Activated CD8-positive, alpha-beta T cell treated with anti-CD3 and anti-CD28 coated beads, Interleukin-2, amount 10 ng/mL, durations not matched to agents 7 days and 5 days (primary cell): ENCODE data around the gene RAD51AP1. TPM values are rescaled to one million over a fixed set of nuclear protein-coding genes. Genes with fewer than 3 reads are reported as not detected.

Experiments
- ATAC-seq: fragments of 150-1000 bp; cut with Tn5 transposase; one replicate; pipeline ENCODE4 v1.10.0; 2021; ENCODE audit warnings: moderate library complexity
- CTCF ChIA-PET: fragments of 350-600 bp; sonication (Branson Sonifier 250); formaldehyde crosslinking; loops from one replicate; lab custom pipeline; 2021; ENCODE audit warnings: antibody characterized with exemption; lab: Charles Lee
- POLR2A ChIA-PET: fragments of 350-600 bp; sonication (Branson Sonifier 250); formaldehyde crosslinking; loops from one replicate; lab custom pipeline; 2021; ENCODE audit warnings: antibody characterized with exemption; lab: Charles Lee
- DNase-seq: peaks from one replicate; pipeline ENCODE4 v3.0.0-alpha.2; 2020
- H3K27ac Mint-ChIP-seq: one replicate; pipeline ENCODE4 v1.8.0; 2021; ENCODE audit warnings: mild to moderate bottlenecking, mixed read lengths
- H3K27me3 Mint-ChIP-seq: one replicate; pipeline ENCODE4 v1.8.0; 2021; ENCODE audit warnings: low read depth, mixed read lengths
- H3K36me3 Mint-ChIP-seq: one replicate; pipeline ENCODE4 v1.8.0; 2021; ENCODE audit warnings: low read depth, mixed read lengths
- H3K4me1 Mint-ChIP-seq: one replicate; pipeline ENCODE4 v1.8.0; 2021; ENCODE audit warnings: low read depth, mixed read lengths
- H3K4me3 Mint-ChIP-seq: one replicate; pipeline ENCODE4 v1.8.0; 2021; ENCODE audit warnings: mild to moderate bottlenecking, mixed read lengths
- H3K9me3 Mint-ChIP-seq: one replicate; pipeline ENCODE4 v1.8.0; 2022; ENCODE audit warnings: mixed read lengths; ENCODE audit not compliant: insufficient read depth
- total RNA-seq, 2 experiments: library from RNA; stranded (reverse); gene quantifications; one replicate each; pipeline ENCODE4 v1.2.3, GENCODE V29; 2021

The RAD51AP1 gene
- total RNA-seq, 2 experiments from 2014 or later: 44.6 to 55.6 TPM

DNA sequence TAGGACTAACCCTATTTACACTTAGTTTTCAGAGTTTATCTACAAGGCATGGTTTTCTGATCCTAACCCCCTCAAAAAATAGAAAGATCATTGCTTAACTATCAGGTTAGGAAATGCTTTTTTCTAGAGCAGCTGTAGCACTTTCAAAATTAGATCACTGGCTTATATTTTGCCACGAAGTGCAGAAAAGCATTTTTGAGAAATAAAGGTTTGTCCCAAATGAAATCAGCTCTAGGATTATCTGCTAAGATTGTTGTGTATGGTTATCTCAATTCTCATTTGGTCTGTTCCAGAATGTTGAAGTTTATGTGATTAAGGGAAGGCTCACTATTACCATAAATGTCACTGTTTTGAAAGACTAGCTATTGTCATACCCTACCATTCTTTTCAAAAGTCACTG lies 13.5 kb downstream of the RAD51AP1 start:
- ATAC-seq: no peak
- DNase-seq: no peak
- Mint-ChIP-seq H3K27ac (no peak overlapping the region), H3K36me3 (peaks cover 57% of the 10 kb centered on the region), H3K9me3 (no peaks in the 10 kb centered on the region), H3K4me1 (no peaks in the 10 kb centered on the region), H3K27me3 (no peaks in the 10 kb centered on the region), H3K4me3 (no peak overlapping the region)
- CTCF ChIA-PET: interaction anchor here (0.9 kb wide), 1 partner anchor 206 kb away, joined by 3 read pairs; no protein-coding TSS in a partner anchor
- POLR2A ChIA-PET: no interaction called here

DNA sequence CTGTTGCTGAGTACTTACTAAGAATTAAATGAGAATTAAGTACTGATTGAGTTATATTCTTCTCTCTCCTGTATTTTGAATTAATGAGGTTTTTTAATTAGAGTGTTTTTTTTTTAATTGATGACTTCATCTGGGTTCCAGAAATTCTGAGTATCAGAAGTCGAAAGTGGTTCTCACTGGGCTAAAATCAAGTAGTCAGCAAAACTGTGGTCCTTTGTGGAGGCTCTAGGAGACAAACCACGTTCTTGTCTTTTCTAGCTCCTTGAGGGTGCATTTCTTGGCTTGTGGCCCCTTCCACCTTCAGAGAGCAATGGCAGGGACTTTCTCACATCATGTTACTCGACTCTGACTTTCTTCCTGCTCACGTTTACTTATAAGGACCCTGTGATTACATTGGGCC lies 15.3 kb downstream of the RAD51AP1 start:
- H3K36me3 Mint-ChIP-seq: peaks cover 53% of the 10 kb centered on the region
- H3K27ac Mint-ChIP-seq: no peak overlapping the region
- POLR2A ChIA-PET: interaction anchor here (1.3 kb wide), 1 partner anchor 95 kb away, joined by 3 read pairs; the partner anchor contains the start of gene AKAP3
- CTCF ChIA-PET: no interaction called here
- H3K4me3 Mint-ChIP-seq: no peak overlapping the region
- DNase-seq (no peak), ATAC-seq (no peak)
- H3K4me1 Mint-ChIP-seq: no peaks in the 10 kb centered on the region
- H3K27me3 Mint-ChIP-seq: no peaks in the 10 kb centered on the region
- no peaks in the 10 kb centered on the region for H3K9me3 Mint-ChIP-seq

DNA sequence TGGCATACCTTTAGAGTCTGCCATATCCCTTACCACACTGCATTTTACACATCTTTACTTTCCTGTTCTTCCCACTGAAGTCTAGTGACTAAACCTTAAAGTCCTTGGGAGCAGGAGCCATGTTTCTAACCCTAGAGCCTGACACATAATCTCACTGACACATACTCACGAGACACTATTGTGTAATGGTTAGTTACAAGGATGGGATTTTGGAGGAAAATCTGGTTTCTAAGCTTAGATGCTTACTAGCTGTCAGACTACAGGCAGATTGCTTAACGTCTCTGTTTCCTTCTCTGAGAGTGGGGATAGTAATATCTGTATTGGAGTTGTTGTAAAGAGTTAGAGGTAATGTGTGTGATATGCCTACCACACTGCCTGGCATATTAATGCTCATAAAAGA lies 17.1 kb downstream of the RAD51AP1 start:
- Mint-ChIP-seq H3K27me3 (no peaks in the 10 kb centered on the region), H3K4me3 (no peak overlapping the region), H3K4me1 (no peaks in the 10 kb centered on the region), H3K36me3 (peaks cover 45% of the 10 kb centered on the region), H3K27ac (no peak overlapping the region), H3K9me3 (no peaks in the 10 kb centered on the region)
- DNase-seq (no peak), ATAC-seq (no peak)
- ChIA-PET CTCF (no interaction called here), POLR2A (no interaction called here)

DNA sequence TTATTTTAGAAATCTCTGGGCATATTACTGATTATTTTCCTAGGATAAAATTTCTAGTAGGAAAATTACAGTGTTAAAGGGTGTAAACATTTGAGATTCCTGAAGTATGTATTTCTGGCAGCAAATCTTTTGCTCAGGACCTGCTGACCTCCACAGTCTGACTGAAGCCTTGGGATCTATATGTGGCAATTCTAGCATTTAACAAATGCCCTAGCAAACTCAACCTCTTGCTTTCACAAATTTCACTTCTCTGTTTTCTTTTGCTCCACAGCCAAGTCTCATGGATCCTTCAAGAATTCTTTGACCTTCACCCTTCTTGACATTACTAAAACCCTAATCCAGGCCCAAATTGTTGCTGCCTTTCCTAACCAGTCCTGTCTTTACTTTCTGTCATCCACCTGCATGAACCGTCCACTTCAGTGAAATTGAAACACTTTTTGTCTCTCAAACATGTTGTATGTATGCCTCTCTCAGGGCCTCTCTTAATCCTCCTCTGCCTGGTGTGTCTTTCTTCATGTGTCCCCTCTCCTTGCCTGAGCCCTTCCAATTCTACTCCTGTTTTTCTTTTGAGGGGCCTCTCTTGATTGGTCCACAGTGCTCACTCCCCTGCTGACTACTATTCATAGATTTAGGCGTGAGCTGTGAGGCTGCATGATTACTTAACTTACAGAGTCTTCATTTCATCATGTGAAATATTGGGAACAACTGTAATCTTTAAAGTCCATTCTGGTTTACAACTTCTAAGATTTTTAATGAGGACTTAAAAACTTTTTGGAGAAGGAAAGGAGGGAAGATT lies 18.2 kb downstream of the RAD51AP1 start:
- Mint-ChIP-seq H3K4me3 (no peak overlapping the region), H3K27me3 (no peaks in the 10 kb centered on the region), H3K9me3 (no peaks in the 10 kb centered on the region), H3K36me3 (peaks cover 47% of the 10 kb centered on the region), H3K27ac (no peak overlapping the region), H3K4me1 (peaks cover 3% of the 10 kb centered on the region)
- DNase-seq: no peak
- ChIA-PET POLR2A (no interaction called here), CTCF (no interaction called here)
- ATAC-seq: no peak

DNA sequence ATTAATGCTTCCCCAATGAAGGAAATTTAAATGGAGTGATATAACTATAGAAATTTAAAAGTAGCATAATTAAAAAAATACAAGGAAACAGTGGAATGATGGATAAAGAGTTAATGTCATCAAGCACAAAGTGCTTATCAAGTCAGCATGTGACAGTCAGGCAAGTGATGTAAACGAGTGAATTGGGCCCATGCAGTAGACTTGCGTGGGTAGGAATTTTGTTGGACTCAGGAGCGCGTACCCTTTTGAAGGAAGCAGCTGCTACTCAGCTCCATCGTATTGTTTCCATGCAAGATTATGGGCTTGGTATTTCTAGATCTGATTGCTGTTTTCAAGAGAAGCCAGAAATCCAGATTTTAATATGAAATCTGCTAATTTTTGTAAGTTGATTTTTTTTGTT lies 18.9 kb downstream of the RAD51AP1 start:
- H3K36me3 Mint-ChIP-seq: peaks cover 46% of the 10 kb centered on the region
- DNase-seq (no peak), ATAC-seq (no peak)
- H3K27ac Mint-ChIP-seq: no peak overlapping the region
- POLR2A ChIA-PET: no interaction called here
- H3K9me3 Mint-ChIP-seq: no peaks in the 10 kb centered on the region
- H3K27me3 Mint-ChIP-seq: no peaks in the 10 kb centered on the region
- H3K4me1 Mint-ChIP-seq: peaks cover 10% of the 10 kb centered on the region
- CTCF ChIA-PET: no interaction called here
- no peak overlapping the region for H3K4me3 Mint-ChIP-seq

DNA sequence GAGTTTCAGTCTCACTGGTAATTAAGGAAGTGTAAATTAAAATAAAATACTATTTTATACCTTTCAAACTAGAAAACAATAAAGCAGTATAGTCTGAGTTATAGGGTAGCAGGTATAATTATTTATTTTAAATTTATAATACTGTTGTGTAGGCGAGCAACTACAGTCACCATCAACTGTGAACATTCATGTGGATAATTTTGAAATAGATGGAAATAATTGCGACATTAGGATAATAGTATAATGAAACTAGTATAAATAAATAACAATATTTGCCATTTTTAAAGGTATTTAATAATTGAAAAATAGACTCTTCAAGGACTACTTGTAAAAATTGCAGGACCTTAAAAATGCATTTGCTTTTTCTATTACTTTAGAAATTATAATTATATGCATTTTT lies 19.5 kb downstream of the RAD51AP1 start:
- DNase-seq: no peak
- Mint-ChIP-seq H3K27ac (no peak overlapping the region), H3K9me3 (no peaks in the 10 kb centered on the region), H3K27me3 (no peaks in the 10 kb centered on the region), H3K36me3 (peaks cover 44% of the 10 kb centered on the region), H3K4me1 (peaks cover 13% of the 10 kb centered on the region), H3K4me3 (no peak overlapping the region)
- POLR2A ChIA-PET: no interaction called here
- CTCF ChIA-PET: no interaction called here
- ATAC-seq: no peak

DNA sequence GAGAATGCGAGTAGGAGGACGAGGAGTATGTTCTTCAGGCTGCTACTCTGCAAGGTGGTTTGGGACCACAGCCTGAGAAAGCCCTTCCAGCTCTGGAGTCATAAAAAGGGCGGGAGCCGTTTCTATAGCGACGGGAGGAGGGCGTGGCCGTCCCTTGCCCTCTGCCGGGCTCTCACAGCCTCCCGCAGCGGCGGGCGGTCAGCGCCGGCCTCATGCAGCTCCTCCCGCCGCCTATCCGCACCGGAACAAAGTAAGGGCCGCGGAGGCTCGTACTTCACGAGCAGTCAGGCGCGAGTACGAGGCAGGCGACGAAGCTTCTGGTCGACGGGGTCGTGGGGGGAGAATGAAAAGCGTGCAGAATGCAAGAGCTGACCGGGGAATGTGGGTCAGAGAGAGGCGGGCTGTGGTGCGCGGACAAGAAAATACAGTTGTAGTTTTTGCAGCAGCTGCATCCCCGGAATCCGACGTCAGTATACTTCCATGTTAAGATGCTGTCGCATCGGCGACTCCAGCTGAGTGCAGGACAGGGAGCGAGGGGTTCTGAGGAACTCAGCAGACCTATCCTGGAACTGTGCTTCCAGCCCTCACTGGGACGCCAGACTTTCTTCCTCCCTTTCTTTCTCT lies 23.5 kb downstream of the RAD51AP1 start, which contains the start of gene DYRK4:
Gene DYRK4, plus strand, starts transcription at position 175 of the 624 bp plus-strand sequence. Its CDS starts 38 bp downstream, at position 213.
- ChIA-PET CTCF (interaction anchor here (1.0 kb wide), 1 partner anchor 18 kb away, joined by 3 read pairs; no protein-coding TSS in a partner anchor), POLR2A (interaction anchor here (1.3 kb wide), 1 partner anchor 16 kb away, joined by 3 read pairs; no protein-coding TSS in a partner anchor)
- H3K27ac Mint-ChIP-seq: no peak within 1 kb of the TSS
- H3K9me3 Mint-ChIP-seq: no peaks in the 10 kb centered on the region
- DNase-seq (no peak), ATAC-seq (peak; percentile 51)
- peaks cover 24% of the 10 kb centered on the region for H3K36me3 Mint-ChIP-seq
- peaks cover 6% of the 10 kb centered on the region for H3K27me3 Mint-ChIP-seq
- H3K4me1 Mint-ChIP-seq: peaks cover 26% of the 10 kb centered on the region
- H3K4me3 Mint-ChIP-seq: no peak within 1 kb of the TSS

DNA sequence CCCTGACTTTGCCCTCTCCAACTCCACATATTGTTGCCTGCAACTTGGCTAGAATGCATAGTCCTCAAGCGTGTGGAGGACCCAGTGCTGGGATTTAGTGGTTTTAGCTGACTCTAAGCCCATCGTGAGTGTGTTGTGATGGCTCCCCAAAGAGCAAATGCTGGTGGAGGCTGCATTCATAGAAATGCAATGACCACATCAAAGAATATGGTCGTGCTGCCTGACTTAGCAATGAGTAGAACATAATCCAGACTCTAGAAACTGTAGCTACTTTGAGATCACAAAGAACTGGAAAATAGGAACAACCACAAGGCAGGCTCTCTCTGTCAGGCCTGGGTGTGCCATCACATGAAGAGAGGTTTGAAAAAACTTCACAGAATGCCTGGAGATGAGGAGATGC lies 24.6 kb downstream of the RAD51AP1 start:
- ATAC-seq: no peak
- H3K4me3 Mint-ChIP-seq: no peak overlapping the region
- POLR2A ChIA-PET: no interaction called here
- no peaks in the 10 kb centered on the region for H3K9me3 Mint-ChIP-seq
- peaks cover 6% of the 10 kb centered on the region for H3K27me3 Mint-ChIP-seq
- CTCF ChIA-PET: interaction anchor here (1.8 kb wide), 1 partner anchor 41 kb away, joined by 6 read pairs; no protein-coding TSS in a partner anchor
- no peak for DNase-seq
- H3K4me1 Mint-ChIP-seq: peaks cover 33% of the 10 kb centered on the region
- no peak overlapping the region for H3K27ac Mint-ChIP-seq
- peaks cover 22% of the 10 kb centered on the region for H3K36me3 Mint-ChIP-seq

DNA sequence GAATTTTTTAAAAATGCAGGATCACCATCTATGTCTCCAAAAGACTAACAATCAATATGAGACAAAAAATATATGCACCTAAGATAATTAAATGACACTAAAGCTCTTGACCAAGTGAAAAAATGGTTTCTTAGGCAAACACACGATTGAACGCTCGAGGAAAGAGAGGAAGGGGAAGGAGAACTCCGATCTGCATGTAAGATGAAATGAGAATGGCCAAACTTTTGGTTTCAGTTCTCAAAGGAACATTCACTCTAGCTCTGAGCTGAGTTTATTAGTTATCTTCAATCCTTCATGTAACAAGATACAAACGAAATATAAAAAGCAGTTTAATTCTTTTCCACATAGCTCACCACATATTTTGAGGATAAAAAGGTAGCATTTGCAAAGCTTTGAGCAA lies 26.1 kb downstream of the RAD51AP1 start:
- POLR2A ChIA-PET: interaction anchor here (0.6 kb wide), 1 partner anchor 12 kb away, joined by 3 read pairs; no protein-coding TSS in a partner anchor
- Mint-ChIP-seq H3K27ac (peak overlapping the region; percentile 35), H3K36me3 (peaks cover 18% of the 10 kb centered on the region), H3K4me1 (peaks cover 33% of the 10 kb centered on the region), H3K9me3 (no peaks in the 10 kb centered on the region), H3K4me3 (peak overlapping the region; percentile 26), H3K27me3 (peaks cover 6% of the 10 kb centered on the region)
- no peak for ATAC-seq
- CTCF ChIA-PET: interaction anchor here (1.8 kb wide), 1 partner anchor 40 kb away, joined by 6 read pairs; no protein-coding TSS in a partner anchor
- DNase-seq: no peak

DNA sequence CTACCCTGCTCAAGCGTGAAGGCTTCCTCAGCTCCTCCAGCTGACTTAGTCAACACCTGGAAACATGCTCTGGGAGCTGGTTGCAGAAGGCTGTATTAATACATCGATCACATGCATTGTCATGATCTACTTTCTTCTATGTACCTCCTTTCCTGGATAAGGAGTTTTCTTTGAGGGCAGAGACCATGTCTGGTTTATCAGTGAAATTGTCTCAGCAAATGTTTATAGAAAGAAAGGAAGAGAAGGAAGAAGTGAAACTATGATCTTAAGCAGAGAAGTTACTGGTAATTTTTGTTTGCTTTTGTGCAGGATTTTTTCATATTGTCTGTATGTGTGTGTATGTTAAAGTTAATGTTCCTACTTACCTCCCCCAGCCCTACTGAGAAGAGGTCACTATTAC lies 27.8 kb downstream of the RAD51AP1 start:
- Mint-ChIP-seq H3K27me3 (peaks cover 6% of the 10 kb centered on the region), H3K4me3 (no peak overlapping the region), H3K27ac (no peak overlapping the region), H3K9me3 (no peaks in the 10 kb centered on the region), H3K36me3 (peaks cover 7% of the 10 kb centered on the region), H3K4me1 (peaks cover 33% of the 10 kb centered on the region)
- ChIA-PET CTCF (no interaction called here), POLR2A (no interaction called here)
- ATAC-seq: no peak
- DNase-seq: no peak

DNA sequence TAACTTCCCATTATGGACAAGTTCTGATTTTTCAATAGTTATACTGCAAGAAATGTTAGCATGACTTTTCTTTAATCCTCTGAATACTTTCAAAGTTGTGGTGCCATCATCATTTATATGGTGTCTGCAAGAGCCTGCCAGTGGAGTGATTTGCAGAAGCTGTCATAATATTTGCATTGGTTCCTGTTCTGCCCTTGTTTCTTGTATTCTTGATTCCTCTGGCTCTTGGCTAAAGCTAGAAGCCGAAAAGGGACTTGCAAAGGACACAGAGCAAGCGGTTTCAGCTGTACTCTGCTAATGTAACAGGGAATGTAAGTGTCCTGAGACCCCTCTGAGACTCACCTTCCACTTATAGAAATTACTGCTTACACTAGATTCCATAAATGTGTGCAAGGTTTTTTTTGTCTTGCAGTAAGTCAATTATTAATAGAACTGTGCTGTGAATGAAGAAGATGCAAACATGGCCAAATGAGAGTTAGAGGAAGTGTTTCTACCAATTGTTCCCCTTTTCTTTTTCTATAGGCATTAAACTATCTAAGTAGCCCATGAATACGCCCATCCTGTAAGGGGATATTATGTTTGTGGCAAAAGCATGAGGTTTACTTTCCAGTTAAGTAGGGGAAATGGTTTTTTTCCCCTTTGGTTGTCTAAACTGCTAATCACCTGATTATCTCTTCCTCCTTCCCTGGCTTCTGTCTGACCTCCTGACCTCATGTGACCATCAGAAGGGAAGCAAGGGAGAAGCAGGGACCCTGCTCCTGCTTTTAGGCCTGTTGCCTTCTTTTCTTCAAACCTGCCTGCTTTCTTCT lies 28.6 kb downstream of the RAD51AP1 start:
- ChIA-PET POLR2A (no interaction called here), CTCF (no interaction called here)
- H3K27ac Mint-ChIP-seq: no peak overlapping the region
- H3K4me3 Mint-ChIP-seq: no peak overlapping the region
- H3K36me3 Mint-ChIP-seq: peaks cover 7% of the 10 kb centered on the region
- DNase-seq (no peak), ATAC-seq (no peak)
- no peaks in the 10 kb centered on the region for H3K9me3 Mint-ChIP-seq
- peaks cover 26% of the 10 kb centered on the region for H3K4me1 Mint-ChIP-seq
- H3K27me3 Mint-ChIP-seq: peaks cover 6% of the 10 kb centered on the region
